PC-9 (cell line): ENCODE measurements around the gene RNF187. TPM values are rescaled to one million over a fixed set of nuclear protein-coding genes. Genes with fewer than 3 reads are reported as not detected.

Experiments used
- BruUV-seq: library from RNA; stranded (reverse); fragments of 400-500 nt; replicated peaks from 2 replicates; lab custom pipeline; 2021; lab: Mats Ljungman, UMichigan
- CTCF ChIA-PET: fragments of 300-600 bp; sonication (Branson Sonifier 250); formaldehyde crosslinking; loops from one replicate; lab custom pipeline; 2022; ENCODE audit warnings: antibody characterized with exemption; lab: Charles Lee
- POLR2A ChIA-PET: fragments of 300-600 bp; sonication (Branson Sonifier 250); formaldehyde crosslinking; loops from one replicate; lab custom pipeline; 2022; ENCODE audit warnings: antibody characterized with exemption; ENCODE audit not compliant: unreplicated experiment; lab: Charles Lee
- DNase-seq, 2 experiments: peaks; one replicate each; pipeline versions ENCODE4 v3.0.0 to v3.0.0-alpha.2; 2015 to 2022; ENCODE audit warnings: mixed read lengths in 1 of 2
- H2AFZ ChIP-seq: fragments of 200-600 bp; sonication (generic); 2 replicates; pipeline ENCODE4 v1.8.1; 2017; ENCODE audit warnings: antibody characterized with exemption
- H3F3A ChIP-seq: fragments of 200-600 bp; sonication (generic); 2 replicates; pipeline ENCODE4 v1.8.1; 2017; ENCODE audit warnings: antibody characterized with exemption, mild to moderate bottlenecking, low read depth; ENCODE audit not compliant: insufficient read depth
- H3K27ac ChIP-seq: fragments of 200-600 bp; sonication (generic); 2 replicates; pipeline ENCODE4 v1.6.1; 2016; ENCODE audit warnings: mixed run types
- H3K27me3 ChIP-seq: fragments of 200-600 bp; sonication (generic); 2 replicates; pipeline ENCODE4 v1.6.1; 2016; ENCODE audit warnings: low read depth, mixed run types; ENCODE audit not compliant: insufficient read depth
- H3K36me3 ChIP-seq: fragments of 200-600 bp; sonication (generic); 2 replicates; pipeline ENCODE4 v1.6.1; 2016; ENCODE audit warnings: low read depth, mixed run types
- H3K4me1 ChIP-seq: fragments of 200-600 bp; sonication (generic); replicated peaks from 2 replicates; pipeline ENCODE4 v1.6.1; 2016; ENCODE audit warnings: mixed run types; ENCODE audit not compliant: insufficient read depth
- H3K4me2 ChIP-seq: fragments of 200-600 bp; sonication (generic); 2 replicates; pipeline ENCODE4 v1.6.1; 2017; ENCODE audit warnings: mixed run types
- H3K4me3 ChIP-seq: fragments of 200-600 bp; sonication (generic); 2 replicates; pipeline ENCODE4 v1.6.1; 2016; ENCODE audit warnings: mixed run types
- H3K79me2 ChIP-seq: fragments of 200-600 bp; sonication (generic); 2 replicates; pipeline ENCODE4 v1.6.1; 2017; ENCODE audit warnings: low read depth, mixed run types
- H3K9me2 ChIP-seq: fragments of 200-600 bp; sonication (generic); 2 replicates; pipeline ENCODE4 v1.8.1; 2017; ENCODE audit warnings: mild to moderate bottlenecking; ENCODE audit not compliant: insufficient read depth
- H3K9me3 ChIP-seq: fragments of 200-600 bp; sonication (generic); 2 replicates; pipeline ENCODE4 v1.8.1; 2016; ENCODE audit warnings: low read depth; ENCODE audit not compliant: insufficient read depth
- H4K20me1 ChIP-seq: fragments of 200-600 bp; sonication (generic); 2 replicates; pipeline ENCODE4 v1.8.1; 2017; ENCODE audit not compliant: insufficient read depth
- EZH2 ChIP-seq: fragments of 200-600 bp; sonication (generic); IDR thresholded peaks from 2 replicates; pipeline ENCODE4 v1.8.0; 2017; ENCODE audit warnings: antibody characterized with exemption, low read depth
- intact Hi-C: fragments of 100-400 bp; cut with micrococcal nuclease; formaldehyde crosslinking; loops from one replicate; pipeline ENCODE4 v1.10.0; 2022; ENCODE audit not compliant: unreplicated experiment
- microRNA-seq: library from miRNA; unstranded; fragments of <30 nt; microRNA quantifications from one replicate; pipeline ENCODE4 v1.2.0, GENCODE V29; 2021; ENCODE audit warnings: borderline number of aligned reads, borderline replicate concordance
- total RNA-seq: library from RNA; stranded (reverse); gene quantifications from 2 replicates; pipeline ENCODE4 v1.2.3, GENCODE V29; 2021
- TF ChIP-seq, protein P1 (sequence below): fragments of 200-600 bp; sonication (generic); conservative IDR thresholded peaks from 2 replicates; pipeline ENCODE4 v1.6.1; 2017; ENCODE audit warnings: mixed run types, antibody characterized with exemption, mild to moderate bottlenecking, moderate library complexity

RNF187 gene
- total RNA-seq, 1 experiment from 2014 or later, result 182 TPM

DNA sequence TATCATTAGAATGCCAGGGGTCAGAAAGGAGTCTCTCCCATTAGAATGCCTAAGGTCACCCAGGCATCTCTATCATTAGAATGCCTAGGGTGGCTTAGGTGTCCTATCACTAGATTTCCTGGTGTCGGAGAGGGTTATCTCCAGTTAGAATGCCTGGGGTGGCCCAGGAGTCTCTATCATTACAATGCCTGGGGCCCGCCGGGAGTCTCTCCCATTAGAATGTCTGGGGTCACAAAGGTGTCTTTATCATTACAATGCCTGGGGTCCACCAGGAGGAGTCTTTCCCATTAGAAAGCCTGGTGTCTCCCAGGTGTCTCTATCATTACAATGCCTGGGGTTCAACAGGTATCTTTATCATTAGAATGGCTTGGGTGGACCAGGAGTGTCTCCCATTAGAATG, 56.2 kb downstream of the RNF187 start:
- no peaks in the 10 kb centered on the region for H3K27me3 ChIP-seq
- peak overlapping the region; percentile 41 for H3K4me2 ChIP-seq
- peaks cover 31% of the 10 kb centered on the region for H3K4me1 ChIP-seq
- H3K36me3 ChIP-seq, result no peaks in the 10 kb centered on the region
- no peaks in the 10 kb centered on the region for H4K20me1 ChIP-seq
- no TSS peak for BruUV-seq
- H3F3A ChIP-seq, result peaks cover 21% of the 10 kb centered on the region; the same call in 1 of the 2 replicates
- H3K79me2 ChIP-seq, result no peaks in the 10 kb centered on the region
- peak overlapping the region; percentile 40; the same call in 1 of the 2 replicates for H3K27ac ChIP-seq
- H3K9me2 ChIP-seq, result no peaks in the 10 kb centered on the region
- no peaks in the 10 kb centered on the region for H3K9me3 ChIP-seq
- no peak overlapping the region for H3K4me3 ChIP-seq
- H2AFZ ChIP-seq, result no peak overlapping the region
- no peak for DNase-seq
- intact Hi-C loops, result no loop called here
- CTCF ChIA-PET, result no interaction called here
- POLR2A ChIA-PET, result no interaction called here
- TF ChIP-seq EZH2, result no peak
- TF ChIP-seq, protein P1, sequence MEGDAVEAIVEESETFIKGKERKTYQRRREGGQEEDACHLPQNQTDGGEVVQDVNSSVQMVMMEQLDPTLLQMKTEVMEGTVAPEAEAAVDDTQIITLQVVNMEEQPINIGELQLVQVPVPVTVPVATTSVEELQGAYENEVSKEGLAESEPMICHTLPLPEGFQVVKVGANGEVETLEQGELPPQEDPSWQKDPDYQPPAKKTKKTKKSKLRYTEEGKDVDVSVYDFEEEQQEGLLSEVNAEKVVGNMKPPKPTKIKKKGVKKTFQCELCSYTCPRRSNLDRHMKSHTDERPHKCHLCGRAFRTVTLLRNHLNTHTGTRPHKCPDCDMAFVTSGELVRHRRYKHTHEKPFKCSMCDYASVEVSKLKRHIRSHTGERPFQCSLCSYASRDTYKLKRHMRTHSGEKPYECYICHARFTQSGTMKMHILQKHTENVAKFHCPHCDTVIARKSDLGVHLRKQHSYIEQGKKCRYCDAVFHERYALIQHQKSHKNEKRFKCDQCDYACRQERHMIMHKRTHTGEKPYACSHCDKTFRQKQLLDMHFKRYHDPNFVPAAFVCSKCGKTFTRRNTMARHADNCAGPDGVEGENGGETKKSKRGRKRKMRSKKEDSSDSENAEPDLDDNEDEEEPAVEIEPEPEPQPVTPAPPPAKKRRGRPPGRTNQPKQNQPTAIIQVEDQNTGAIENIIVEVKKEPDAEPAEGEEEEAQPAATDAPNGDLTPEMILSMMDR, result no peak

GRCh38 chr1:228544021-228544850, 57.1 kb downstream of the RNF187 start:
- CTCF ChIA-PET, result no interaction called here

DNA sequence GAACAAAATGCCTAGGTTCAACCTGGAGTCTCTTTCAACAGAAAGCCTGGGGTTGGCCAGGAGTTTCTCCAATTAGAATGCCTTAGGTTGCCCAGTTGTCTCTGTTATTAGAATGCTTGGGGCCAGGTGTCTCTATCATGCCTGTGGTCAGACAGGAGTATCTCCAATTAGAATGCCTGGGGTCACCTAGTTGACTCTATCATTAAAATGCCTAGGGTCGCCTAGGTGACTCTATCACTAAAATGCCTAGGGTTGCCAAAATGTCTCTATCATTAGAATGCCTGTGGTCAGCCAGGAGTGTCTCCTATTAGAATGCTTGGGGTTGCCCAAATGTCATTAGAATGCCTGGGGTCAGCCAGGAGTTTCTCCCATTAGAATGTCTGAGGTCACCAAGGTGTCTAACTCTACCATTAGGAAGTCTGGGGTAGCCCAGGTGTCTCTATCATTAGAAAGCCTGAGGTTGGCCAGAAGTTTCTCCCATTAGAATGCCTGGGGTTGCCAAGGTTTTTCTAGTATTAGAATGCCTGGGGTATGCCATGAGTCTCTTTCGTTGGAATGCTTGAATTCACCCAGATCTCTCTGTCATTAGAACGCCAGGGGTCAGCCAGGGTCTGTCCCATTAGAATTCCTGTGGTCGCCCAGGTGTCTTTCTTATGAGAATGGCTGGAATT, 57.9 kb downstream of the RNF187 start:
- Histone ChIP-seq H3K9me2 (no peaks in the 10 kb centered on the region), H4K20me1 (no peaks in the 10 kb centered on the region), H3K4me1 (peaks cover 31% of the 10 kb centered on the region), H2AFZ (no peak overlapping the region), H3F3A (peaks cover 21% of the 10 kb centered on the region; the same call in 1 of the 2 replicates), H3K4me3 (no peak overlapping the region), H3K27me3 (no peaks in the 10 kb centered on the region), H3K9me3 (no peaks in the 10 kb centered on the region), H3K79me2 (no peaks in the 10 kb centered on the region), H3K4me2 (peak overlapping the region; percentile 45), H3K36me3 (no peaks in the 10 kb centered on the region), H3K27ac (peak overlapping the region; percentile 54)
- peak in 1 of 2 experiments; percentile 75 for DNase-seq
- TF ChIP-seq, protein P1, result no peak
- TF ChIP-seq EZH2, result no peak
- ChIA-PET POLR2A (no interaction called here), CTCF (no interaction called here)
- intact Hi-C loops, result no loop called here
- no TSS peak for BruUV-seq

More at GRCh38 chr1:228544021-228544850, 57.1 kb downstream of the RNF187 start:
- POLR2A ChIA-PET, result no interaction called here
- Histone ChIP-seq H3K27ac (peak overlapping the region; percentile 54), H3K9me3 (no peaks in the 10 kb centered on the region), H4K20me1 (no peaks in the 10 kb centered on the region), H3F3A (peaks cover 21% of the 10 kb centered on the region; the same call in 1 of the 2 replicates), H3K4me3 (no peak overlapping the region), H3K4me1 (peaks cover 31% of the 10 kb centered on the region), H3K36me3 (no peaks in the 10 kb centered on the region), H3K4me2 (peak overlapping the region; percentile 45), H2AFZ (no peak overlapping the region), H3K79me2 (no peaks in the 10 kb centered on the region), H3K27me3 (no peaks in the 10 kb centered on the region), H3K9me2 (no peaks in the 10 kb centered on the region)
- TF ChIP-seq, protein P1, result no peak
- TF ChIP-seq EZH2, result no peak
- BruUV-seq, result no TSS peak
- peak; percentile 43 to 91 for DNase-seq
- intact Hi-C loops, result no loop called here

Small RNAs within 50 kb of the gene (microRNA-seq; reads per million reads assigned to microRNA genes)
- gene MIR4666A, result not detected

Other genes with a start within 250 kb of the RNF187 start
- gene TRIM11, start 80.5 kb upstream of the RNF187 start, total RNA-seq, result 76.5 and 78.2 TPM in 2 replicates
- 47.4 and 55.5 TPM in 2 replicates for gene TRIM17, start 70.5 kb upstream of the RNF187 start, total RNA-seq
- gene RHOU, start 248.1 kb downstream of the RNF187 start, total RNA-seq, result not detected in 2 replicates